Amniotic stem cell (primary cell): ENCODE data around the gene USP34.
"Not testable (repeated sequence)": the region's sequence is repeated elsewhere in the genome, so short reads cannot be mapped to it uniquely, and the experiment has no call there.

Source experiments
- DNase-seq: peaks from one replicate; lab custom pipeline; 2025; lab: John Stamatoyannopoulos, UW

USP34 gene

GRCh38 chr2:61423714-61424113 lies 47.2 kb downstream of the USP34 start:
- DNase-seq = no peak

- no peak for DNase-seq
Measured at GRCh38 chr2:61421611-61422010, 49.3 kb downstream of the USP34 start.

- no peak for DNase-seq
Measured at GRCh38 chr2:61420991-61421544, 49.8 kb downstream of the USP34 start.

- DNase-seq = no peak
Measured at GRCh38 chr2:61419570-61419969, 51.3 kb downstream of the USP34 start.

- DNase-seq = no peak
Measured at GRCh38 chr2:61419129-61419528, 51.8 kb downstream of the USP34 start.

GRCh38 chr2:61416871-61417645 lies 53.8 kb downstream of the USP34 start:
- no peak for DNase-seq

GRCh38 chr2:61415265-61415664 lies 55.6 kb downstream of the USP34 start:
- DNase-seq = no peak

GRCh38 chr2:61414674-61415073 lies 56.2 kb downstream of the USP34 start:
- DNase-seq = no peak

- DNase-seq = no peak
Measured at GRCh38 chr2:61411109-61411508, 59.8 kb downstream of the USP34 start.

GRCh38 chr2:61410185-61410584 lies 60.7 kb downstream of the USP34 start:
- no peak for DNase-seq

GRCh38 chr2:61405813-61406212 lies 65.1 kb downstream of the USP34 start:
- DNase-seq = no peak

- DNase-seq = no peak
Measured at GRCh38 chr2:61404438-61404837, 66.4 kb downstream of the USP34 start.

- no peak for DNase-seq
Measured at GRCh38 chr2:61398413-61398812, 72.5 kb downstream of the USP34 start.

- no peak for DNase-seq
Measured at GRCh38 chr2:61396005-61396404, 74.9 kb downstream of the USP34 start.

- not testable (repeated sequence) for DNase-seq
Measured at GRCh38 chr2:61387588-61387987, 83.3 kb downstream of the USP34 start.

- DNase-seq = not testable (repeated sequence)
Measured at GRCh38 chr2:61380882-61381197, 90.0 kb downstream of the USP34 start.

GRCh38 chr2:61380056-61380881 lies 90.6 kb downstream of the USP34 start:
- no peak for DNase-seq

- no peak for DNase-seq
Measured at GRCh38 chr2:61379521-61379920, 91.4 kb downstream of the USP34 start.

GRCh38 chr2:61378281-61378680 lies 92.6 kb downstream of the USP34 start:
- DNase-seq = no peak

GRCh38 chr2:61377046-61377445 lies 93.8 kb downstream of the USP34 start:
- DNase-seq = no peak

GRCh38 chr2:61376211-61376610 lies 94.7 kb downstream of the USP34 start:
- no peak for DNase-seq

- DNase-seq = no peak
Measured at GRCh38 chr2:61371027-61371426, 99.9 kb downstream of the USP34 start.
